SU-DHL-6 (cell line): ENCODE measurements around the gene CHAT.

Experiments
- H2AFZ ChIP-seq: fragments of 200-600 bp; sonication (generic); 2 replicates; pipeline ENCODE4 v1.6.1; 2014; ENCODE audit warnings: low read depth, mild to moderate bottlenecking, moderate library complexity, mixed read lengths, antibody characterized with exemption, low read length; ENCODE audit not compliant: severe bottlenecking
- H3F3A ChIP-seq: fragments of 200-600 bp; shearing (Covaris generic); 2 replicates; pipeline ENCODE4 v1.6.0; 2016; ENCODE audit warnings: antibody characterized with exemption, mild to moderate bottlenecking; ENCODE audit not compliant: insufficient read depth
- H3K27ac ChIP-seq: fragments of 200-600 bp; sonication (generic); 2 replicates; pipeline ENCODE4 v1.5.1; 2016; ENCODE audit warnings: low read depth, mild to moderate bottlenecking, low read length, moderate library complexity, mixed read lengths
- H3K27me3 ChIP-seq: fragments of 200-600 bp; sonication (generic), shearing (Covaris generic); 2 replicates; pipeline ENCODE4 v1.6.0; 2014; ENCODE audit warnings: mild to moderate bottlenecking, low read length
- H3K36me3 ChIP-seq: fragments of 200-600 bp; sonication (generic); 2 replicates; pipeline ENCODE4 v1.6.1; 2014; ENCODE audit warnings: mild to moderate bottlenecking, low read length, mixed read lengths
- H3K4me2 ChIP-seq: fragments of 300-600, 200-600 bp; shearing (Covaris generic), sonication (generic); 2 replicates; pipeline ENCODE4 v1.6.0; 2014; ENCODE audit warnings: low read length, low read depth, mild to moderate bottlenecking; ENCODE audit not compliant: poor library complexity, severe bottlenecking
- H3K4me3 ChIP-seq: fragments of 200-600 bp; sonication (generic); 2 replicates; pipeline ENCODE4 v1.5.1; 2014; ENCODE audit warnings: antibody characterized with exemption, low read length, mild to moderate bottlenecking, mixed read lengths; ENCODE audit not compliant: insufficient read depth, poor library complexity, severe bottlenecking
- H3K79me2 ChIP-seq: fragments of 200-600 bp; sonication (generic); 2 replicates; pipeline ENCODE4 v1.6.1; 2014; ENCODE audit warnings: mild to moderate bottlenecking, low read length, moderate library complexity; ENCODE audit not compliant: insufficient read depth
- H3K9ac ChIP-seq: fragments of 200-600 bp; sonication (generic); 2 replicates; pipeline ENCODE4 v1.7.0; 2014; ENCODE audit warnings: mild to moderate bottlenecking, low read length
- H3K9me2 ChIP-seq: fragments of 200-600 bp; sonication (generic); replicated peaks from 2 replicates; pipeline ENCODE4 v1.6.1; 2014; ENCODE audit warnings: low read length; ENCODE audit not compliant: insufficient read depth
- H3K9me3 ChIP-seq: fragments of 200-600 bp; sonication (generic); 2 replicates; pipeline ENCODE4 v1.6.1; 2014; ENCODE audit warnings: low read length, mixed read lengths; ENCODE audit not compliant: insufficient read depth
- H4K20me1 ChIP-seq: fragments of 200-600 bp; sonication (generic); 2 replicates; pipeline ENCODE4 v1.6.1; 2014; ENCODE audit warnings: low read depth, mild to moderate bottlenecking, antibody characterized with exemption, low read length, moderate library complexity, mixed read lengths
- CTCF ChIP-seq: fragments of 200-600 bp; sonication (generic); IDR thresholded peaks from one replicate; pipeline ENCODE4 v1.5.1; 2017; ENCODE audit warnings: antibody characterized with exemption, mild to moderate bottlenecking, low read length, moderate library complexity; ENCODE audit not compliant: insufficient read depth, poor library complexity, severe bottlenecking
- EZH2phosphoT487 ChIP-seq: fragments of 200-600 bp; sonication (generic), shearing (Covaris generic); conservative IDR thresholded peaks from 2 replicates; pipeline ENCODE4 v1.6.1; 2018; ENCODE audit warnings: mild to moderate bottlenecking, antibody characterized with exemption, low read length, moderate library complexity, mixed read lengths

Gene CHAT

DNA sequence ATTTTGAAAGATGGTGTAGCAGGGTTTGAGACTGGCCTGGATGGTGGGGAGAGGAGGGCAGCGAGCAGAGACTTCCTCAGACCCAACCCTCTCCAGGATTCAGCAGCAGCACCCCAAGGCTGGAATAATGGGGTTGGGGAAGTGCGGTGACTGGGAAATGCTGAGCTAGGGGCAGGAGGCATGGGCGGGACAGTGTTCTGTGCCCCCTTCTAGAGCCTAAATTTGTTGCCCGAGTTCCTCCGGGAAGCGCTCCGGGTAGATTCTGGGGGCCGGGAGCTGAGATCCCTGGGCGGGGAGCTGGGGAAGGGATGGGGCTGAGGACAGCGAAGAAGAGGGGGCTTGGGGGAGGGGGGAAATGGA lies at the start of gene CHAT:
Gene CHAT (plus strand): TSS at position 156 of the 360 bp plus-strand sequence. CDS start 153 bp downstream, at position 309.
- Histone ChIP-seq H3K79me2 (no peaks in the 10 kb centered on the region), H3K9me2 (no peaks in the 10 kb centered on the region), H3K27ac (no peak within 1 kb of the TSS), H3K36me3 (no peaks in the 10 kb centered on the region), H3F3A (no peaks in the 10 kb centered on the region), H3K9me3 (no peaks in the 10 kb centered on the region), H2AFZ (no peak within 1 kb of the TSS), H3K27me3 (no peaks in the 10 kb centered on the region), H3K4me2 (no peak within 1 kb of the TSS), H3K9ac (no peak within 1 kb of the TSS), H4K20me1 (no peaks in the 10 kb centered on the region), H3K4me3 (no peak within 1 kb of the TSS)
- TF ChIP-seq EZH2phosphoT487, result no peak
- TF ChIP-seq CTCF, result no peak

DNA sequence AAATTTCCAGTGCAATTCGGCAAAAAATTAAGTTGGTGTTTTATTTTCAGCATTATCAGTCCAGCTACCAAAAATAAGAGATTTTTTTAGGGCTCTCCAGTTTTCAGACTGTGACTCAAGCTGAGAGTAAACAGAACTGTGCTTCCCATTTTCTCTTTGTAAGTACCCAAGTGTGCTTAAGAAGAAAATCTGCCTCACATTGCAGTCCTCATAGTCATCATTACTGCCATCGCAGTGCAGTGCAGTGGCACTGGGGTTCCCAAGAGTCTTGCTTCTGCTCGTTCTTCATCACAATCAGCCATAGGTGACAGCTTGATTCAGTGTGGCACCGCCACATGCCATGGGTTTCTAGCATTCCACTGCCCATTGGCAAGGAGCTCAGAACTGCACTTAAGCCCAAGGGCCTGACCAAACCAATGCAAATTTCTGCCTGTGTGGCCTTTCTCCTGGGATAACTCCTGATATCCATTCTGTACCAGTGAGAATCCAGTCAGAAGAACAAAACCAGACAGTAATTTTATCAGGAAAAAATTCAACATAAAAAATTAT lies 49.3 kb upstream of the CHAT start:
- Histone ChIP-seq H3K4me2 (no peak overlapping the region), H3K27me3 (no peaks in the 10 kb centered on the region), H3K79me2 (no peaks in the 10 kb centered on the region), H3K36me3 (no peaks in the 10 kb centered on the region), H3K27ac (no peak overlapping the region), H3K9me3 (no peaks in the 10 kb centered on the region), H3K9ac (no peak overlapping the region), H3F3A (no peaks in the 10 kb centered on the region), H4K20me1 (no peaks in the 10 kb centered on the region), H3K9me2 (no peaks in the 10 kb centered on the region), H2AFZ (no peak overlapping the region), H3K4me3 (no peak overlapping the region)
- TF ChIP-seq CTCF (no peak), EZH2phosphoT487 (no peak)

DNA sequence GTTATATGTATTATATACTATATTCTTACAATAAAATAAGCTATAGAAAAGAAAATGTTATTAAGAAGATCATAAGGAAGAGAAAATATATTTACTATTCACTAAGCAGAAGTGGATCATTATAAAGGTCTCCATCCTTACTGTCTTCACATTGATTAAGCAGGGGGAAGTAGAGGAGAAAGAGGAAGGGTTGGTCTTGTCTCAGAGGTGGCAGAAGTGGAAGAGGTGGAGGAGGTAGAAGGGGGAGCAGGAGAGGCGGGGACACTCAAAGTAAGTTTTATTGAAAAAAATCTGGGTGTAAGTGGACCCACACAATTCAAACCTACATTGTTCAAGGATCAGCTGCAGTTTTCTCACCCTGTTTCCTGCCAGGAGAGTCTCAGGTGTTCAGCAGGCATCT lies 46.0 kb upstream of the CHAT start:
- H4K20me1 ChIP-seq, result no peaks in the 10 kb centered on the region
- no peaks in the 10 kb centered on the region for H3K36me3 ChIP-seq
- no peaks in the 10 kb centered on the region for H3K9me2 ChIP-seq
- no peaks in the 10 kb centered on the region for H3F3A ChIP-seq
- no peak overlapping the region for H2AFZ ChIP-seq
- no peak overlapping the region for H3K4me2 ChIP-seq
- H3K27ac ChIP-seq, result no peak overlapping the region
- TF ChIP-seq EZH2phosphoT487 (no peak), CTCF (no peak)
- no peak overlapping the region for H3K4me3 ChIP-seq
- no peaks in the 10 kb centered on the region for H3K79me2 ChIP-seq
- no peaks in the 10 kb centered on the region for H3K9me3 ChIP-seq
- H3K27me3 ChIP-seq, result no peaks in the 10 kb centered on the region
- no peak overlapping the region for H3K9ac ChIP-seq
